Hindlimb muscle (tissue), 1 donor: ENCODE results near the gene PUM1. TPM values are rescaled to one million over a fixed set of nuclear protein-coding genes. Genes with fewer than 3 reads are reported as not detected.
A peak's percentile ranks its signal among the peaks of the same experiment; 100 is the strongest.

Experiments used
- DNase-seq: peaks from one replicate; pipeline ENCODE4 v3.0.0-alpha.2; 2013
- polyA plus RNA-seq: library from polyadenylated mRNA; unstranded; fragments of 120-200 nt; gene quantifications from one replicate; pipeline ENCODE4 v1.2.1, GENCODE V29; 2013; ENCODE audit not compliant: insufficient read length

PUM1 gene
- polyA plus RNA-seq, 1 donor: 60.9 TPM

- DNase-seq: no peak
These were observed 137.3 kb downstream of the PUM1 start for GRCh38 chr1:30928171-30928570.

DNA sequence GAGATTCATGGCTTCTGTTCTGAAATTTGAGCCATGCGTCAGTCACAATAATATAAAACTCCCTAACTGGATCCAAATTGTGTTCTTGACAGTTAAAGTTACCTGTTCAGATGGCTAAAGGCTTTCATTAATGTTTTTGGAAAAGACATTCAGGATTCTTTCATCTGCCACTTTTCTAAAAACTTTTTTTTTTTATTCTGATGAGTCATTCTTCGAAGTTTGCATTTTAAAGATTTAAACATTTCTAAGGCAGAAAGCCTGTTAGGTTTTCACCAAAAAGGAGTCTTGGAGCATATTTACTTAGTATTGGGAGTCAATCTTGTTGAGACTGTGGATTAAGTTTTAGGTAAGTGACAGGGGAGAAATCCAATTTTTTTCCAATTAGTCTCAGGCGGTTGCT is 138.1 kb downstream of the PUM1 start:
- DNase-seq: no peak

DNA sequence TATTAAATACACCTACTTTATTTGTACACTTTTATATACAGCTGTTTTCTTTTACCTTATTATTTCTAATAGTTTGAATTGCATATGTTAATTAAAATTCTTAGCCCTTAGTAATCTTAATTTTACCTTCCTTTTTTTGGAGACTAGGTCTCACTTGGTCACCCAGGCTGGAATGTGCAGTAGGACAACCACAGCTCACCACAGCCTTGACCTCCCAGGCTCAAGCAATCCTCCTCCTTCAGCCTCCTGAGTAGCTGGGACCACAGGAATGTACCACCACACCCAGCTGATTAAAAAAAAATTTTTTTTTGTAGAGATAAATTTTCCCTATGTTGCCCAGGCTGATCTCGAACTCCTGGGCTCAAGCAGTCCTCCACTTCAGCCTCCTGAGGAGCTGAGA is 141.9 kb downstream of the PUM1 start:
- DNase-seq: no peak

DNA sequence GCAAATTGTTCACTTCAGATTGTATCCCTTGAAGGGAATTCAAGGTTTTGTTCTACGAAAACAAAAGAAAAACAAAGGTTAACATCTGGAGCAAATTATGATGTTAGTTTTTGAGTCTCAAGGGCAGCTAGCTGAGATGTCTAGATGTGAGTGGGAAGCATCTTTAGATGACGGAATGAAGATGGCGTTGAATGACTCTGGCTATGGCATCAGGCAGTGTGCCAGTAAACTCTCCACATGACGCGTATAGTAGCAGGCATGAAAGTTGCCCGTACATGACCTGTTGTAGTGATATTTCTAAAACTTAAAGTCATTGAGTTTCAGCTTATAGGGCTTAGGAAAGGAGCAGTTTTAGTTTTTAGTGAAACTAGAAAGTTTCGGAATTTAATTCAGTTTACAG is 144.7 kb downstream of the PUM1 start:
- DNase-seq: no peak

DNA sequence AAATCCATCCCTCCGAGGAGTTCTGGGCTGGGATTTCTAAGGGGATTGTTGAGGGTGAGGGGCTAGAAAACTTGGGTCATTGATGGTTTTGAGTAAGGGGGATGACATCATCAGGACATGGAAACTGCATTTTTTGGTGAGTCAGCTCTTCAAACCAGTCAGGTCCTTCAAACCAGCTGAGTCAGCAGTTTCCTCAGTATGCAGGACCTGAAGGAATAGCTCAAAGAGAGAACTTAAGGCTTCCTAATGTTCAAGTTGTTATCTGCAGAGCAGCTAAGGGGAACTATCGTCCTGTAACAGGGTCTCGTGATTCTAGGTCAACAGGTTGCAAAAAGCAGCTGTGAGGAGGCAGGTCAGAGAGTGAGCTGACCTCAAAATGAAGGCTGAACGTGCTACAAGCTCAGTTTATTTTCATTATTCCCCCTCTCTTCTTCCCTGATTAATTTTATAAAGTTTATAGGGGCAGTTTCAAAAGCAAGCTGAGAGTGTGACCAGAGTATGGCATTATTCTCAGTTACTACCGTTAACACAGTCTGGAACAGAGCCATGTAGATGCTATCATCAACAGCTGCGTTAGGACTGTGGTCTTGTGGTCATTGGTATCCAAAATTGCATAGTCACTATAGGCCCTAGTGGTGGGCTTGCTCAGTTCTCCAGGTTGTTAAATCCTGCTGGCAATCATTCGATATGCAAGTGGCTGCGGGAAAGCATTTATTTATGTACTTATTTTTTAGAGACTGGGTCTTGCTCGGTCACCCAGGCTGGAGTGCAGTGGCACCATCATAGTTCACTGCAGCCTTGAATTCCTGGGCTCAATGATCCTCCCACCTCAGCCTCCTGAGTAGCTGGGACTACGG is 146.3 kb downstream of the PUM1 start:
- DNase-seq: no peak

DNA sequence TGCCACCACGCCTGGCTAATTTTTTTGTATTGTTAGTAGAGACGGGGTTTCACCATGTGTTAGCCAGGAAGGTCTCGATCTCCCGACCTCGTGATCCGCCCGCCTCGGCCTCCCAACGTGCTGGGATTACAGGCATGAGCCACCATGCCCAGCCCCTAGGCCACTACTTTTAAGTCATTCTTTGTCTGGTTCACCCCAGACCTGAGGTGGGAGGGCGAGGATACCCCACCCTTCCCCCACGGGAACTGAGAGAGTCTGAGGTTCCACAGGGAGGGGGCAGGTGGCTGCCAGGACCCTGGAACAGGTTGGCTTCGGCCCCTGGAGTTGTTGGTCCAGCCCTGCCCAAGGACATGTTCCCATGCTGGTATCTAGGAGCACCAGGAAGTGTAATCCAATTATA is 149.2 kb downstream of the PUM1 start:
- DNase-seq: no peak

- DNase-seq: no peak
These were observed 149.9 kb downstream of the PUM1 start for GRCh38 chr1:30915491-30916230.

GRCh38 chr1:30914931-30915330 is 150.6 kb downstream of the PUM1 start:
- no peak for DNase-seq

DNA sequence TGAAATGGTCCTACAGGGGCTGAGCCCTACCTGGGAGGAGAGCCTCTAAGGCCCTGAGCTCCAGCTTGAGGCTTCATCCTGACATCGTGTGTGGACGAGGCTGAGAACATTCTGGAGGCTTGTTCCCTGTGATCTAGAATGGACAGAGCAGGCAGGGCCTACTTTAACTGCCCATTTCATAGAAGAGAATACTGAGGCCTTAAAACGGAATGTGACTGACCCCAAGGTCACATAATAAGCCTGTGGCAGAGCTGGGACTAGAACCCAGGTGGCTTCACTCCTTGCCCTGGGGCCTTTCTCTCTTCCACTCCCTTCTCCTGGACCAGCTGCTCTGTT is 151.0 kb downstream of the PUM1 start:
- no peak for DNase-seq

- DNase-seq: no peak
These were observed 152.4 kb downstream of the PUM1 start for GRCh38 chr1:30912913-30913652.

- DNase-seq: no peak
These were observed 153.3 kb downstream of the PUM1 start for GRCh38 chr1:30912224-30912623.

DNA sequence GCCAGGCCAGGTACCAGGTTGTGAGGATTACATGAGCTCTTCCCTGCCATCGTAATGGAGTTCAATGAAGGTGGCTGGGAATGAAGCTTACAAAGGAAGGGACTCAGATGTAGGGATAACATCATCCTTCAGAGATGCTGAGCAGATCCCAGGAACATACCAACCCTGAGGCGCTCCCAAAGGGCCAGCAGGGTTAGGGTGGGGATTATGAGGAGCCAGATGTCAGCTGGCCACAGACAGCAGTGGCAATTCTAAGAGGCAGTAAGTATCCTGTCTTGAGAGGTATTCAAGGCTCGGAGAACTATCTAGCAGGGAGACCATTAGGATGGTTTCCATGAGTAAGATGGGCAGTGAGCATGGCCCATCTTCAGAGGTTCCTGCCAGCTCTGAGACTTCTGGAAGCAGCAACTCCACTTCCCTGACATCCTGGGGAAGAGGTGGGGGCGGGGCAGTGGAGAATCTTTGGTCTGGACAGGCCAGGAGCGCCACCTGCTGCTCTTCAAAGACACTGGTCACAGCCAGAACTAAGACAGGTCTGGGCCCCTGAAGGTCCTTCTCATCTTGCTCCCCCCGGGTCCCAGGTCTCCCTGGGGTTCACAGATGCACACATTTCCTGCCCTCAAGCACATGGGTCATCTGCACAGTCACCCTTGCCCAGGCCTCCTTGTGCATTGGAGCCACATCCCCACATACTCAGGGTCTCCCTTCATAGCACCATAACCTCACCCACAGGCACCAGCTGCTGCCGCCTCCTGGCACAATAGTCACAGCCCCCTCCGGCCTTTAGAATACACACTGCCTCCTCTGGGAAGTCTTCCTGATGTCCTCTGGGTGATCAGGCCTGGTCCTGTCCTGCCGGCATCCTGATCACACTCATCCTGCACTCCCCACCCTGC is 154.2 kb downstream of the PUM1 start:
- peak; percentile 85 for DNase-seq

DNA sequence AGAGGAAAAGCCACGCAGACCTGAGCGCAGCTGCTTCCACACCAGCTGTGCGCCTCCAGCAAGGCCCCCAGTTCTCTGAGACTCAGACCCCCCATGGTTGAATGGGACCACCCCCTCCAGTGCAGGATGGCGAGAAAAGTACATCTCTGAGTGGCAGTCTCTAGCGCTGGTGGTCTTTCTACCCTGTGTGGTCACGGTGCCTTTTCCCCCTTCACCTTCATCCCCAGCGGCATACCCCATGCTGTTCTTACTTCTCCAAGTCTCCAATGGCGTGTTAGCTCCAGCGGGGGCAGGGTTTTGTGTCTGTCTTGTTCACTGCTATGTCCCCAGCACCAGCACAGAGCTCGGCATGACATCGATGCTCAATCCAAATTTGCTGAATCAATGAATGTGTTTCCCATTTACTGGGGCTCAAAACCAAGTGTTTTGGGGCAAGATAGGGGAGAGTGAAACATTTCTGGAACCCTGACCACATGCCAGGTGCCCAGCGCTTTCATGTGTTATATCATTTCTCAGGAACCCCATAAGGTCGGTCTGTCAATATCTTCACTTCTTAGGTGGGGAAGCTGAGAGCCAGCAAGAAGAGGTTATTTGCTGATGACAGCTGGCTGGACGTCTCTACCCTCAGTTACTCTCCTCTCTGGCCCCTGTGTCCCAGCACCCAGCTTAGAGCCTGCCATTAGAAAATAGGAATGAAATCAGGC is 156.0 kb downstream of the PUM1 start:
- DNase-seq: no peak

DNA sequence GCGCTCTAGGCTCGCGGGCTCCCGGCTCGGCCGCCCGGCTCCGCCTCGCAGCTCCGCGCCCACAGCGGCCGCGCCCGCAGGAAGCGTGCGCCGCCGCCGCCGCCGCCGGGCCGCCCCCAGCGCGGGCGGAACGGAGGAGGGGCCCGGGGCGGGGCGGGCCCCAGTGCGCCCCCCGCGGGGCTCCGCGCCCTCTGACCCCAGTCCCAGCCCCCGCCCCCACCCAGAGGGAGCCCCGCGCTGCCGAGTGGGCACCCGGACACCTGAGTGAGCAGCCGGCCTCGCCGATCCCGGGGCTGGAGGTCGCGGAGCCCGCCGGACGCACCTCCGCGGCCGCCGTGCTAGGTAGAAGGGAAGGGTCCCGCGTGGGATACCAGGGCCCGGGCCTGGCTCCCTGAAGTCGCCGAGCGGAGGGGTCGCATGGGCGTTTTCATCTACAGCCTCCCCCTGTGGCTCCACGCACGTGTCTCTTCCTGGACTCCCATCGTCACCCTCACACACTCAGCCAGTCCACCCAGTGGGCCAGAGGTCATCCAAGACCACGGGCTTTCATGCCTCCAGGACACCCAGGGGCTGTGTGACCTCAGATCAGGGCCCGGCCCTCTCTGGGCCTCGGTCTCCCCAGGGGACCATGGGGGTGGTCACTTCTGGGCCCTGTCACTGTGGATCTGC is 156.7 kb downstream of the PUM1 start, which contains the start of gene SDC3:
Gene SDC3, minus strand, starts transcription at position 63 of the 669 bp plus-strand sequence. CDS start 172 bp downstream, outside the sequence.
- peak; percentile 42 for DNase-seq

DNA sequence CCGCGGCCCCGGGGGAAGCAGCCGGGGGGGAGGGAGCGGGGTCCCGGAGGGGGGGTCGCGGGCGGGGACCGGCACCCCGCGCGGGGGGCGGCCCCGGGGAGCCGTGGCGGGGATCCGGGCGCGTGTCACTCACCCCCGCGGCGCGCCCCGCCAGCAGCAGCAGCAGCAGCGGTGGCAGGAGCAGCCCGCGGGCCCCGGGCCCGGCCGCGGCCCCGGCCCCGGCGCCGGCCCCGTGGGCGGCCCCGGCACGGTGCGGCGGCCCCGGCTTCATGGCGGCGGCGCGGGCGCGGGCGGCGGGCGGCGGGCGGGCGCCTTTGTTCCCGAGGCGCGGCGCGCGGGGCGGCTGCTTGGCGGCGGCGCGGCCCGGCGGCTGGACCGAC is 157.2 kb downstream of the PUM1 start:
- no peak for DNase-seq

DNA sequence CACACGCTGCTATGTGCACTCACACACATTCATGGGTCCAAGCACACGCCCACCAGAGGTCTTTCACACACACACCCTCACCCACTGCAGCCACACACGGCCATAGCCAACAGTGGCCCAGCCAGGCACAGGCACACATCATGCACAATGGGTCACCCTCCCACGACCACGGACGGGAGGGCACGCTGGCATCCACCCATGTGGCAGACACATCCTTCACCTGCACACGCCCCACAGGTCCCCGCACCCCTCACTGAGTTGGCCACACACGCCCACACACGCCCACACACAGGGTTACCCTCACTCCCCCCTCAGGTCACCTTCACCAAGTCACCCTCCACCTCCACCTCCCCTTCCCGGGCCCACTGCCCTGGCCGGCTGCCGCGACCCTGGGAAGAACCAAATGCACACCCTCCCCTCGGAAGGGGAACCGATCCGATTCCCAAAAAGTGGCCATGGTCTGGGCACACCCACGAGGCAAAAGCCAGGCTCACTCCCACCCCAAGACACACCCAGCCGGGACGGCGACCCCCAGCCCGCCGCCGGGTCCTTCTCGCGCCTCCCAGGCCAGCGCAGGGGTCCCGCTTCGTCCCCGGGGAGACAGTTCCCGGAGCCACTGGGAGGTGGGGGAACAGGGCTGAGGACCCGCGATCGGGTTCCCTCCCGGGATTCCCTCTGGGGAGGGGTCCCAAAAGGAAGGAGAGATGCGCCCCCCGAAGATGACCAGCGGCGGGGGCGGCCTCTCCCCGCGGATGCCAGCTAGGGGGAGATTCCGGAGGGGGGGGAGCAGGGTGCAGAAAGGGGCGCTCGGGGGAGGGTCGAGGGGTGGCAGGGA is 157.8 kb downstream of the PUM1 start:
- no peak for DNase-seq

- no peak for DNase-seq
These were observed 158.7 kb downstream of the PUM1 start for GRCh38 chr1:30906631-30907441.

DNA sequence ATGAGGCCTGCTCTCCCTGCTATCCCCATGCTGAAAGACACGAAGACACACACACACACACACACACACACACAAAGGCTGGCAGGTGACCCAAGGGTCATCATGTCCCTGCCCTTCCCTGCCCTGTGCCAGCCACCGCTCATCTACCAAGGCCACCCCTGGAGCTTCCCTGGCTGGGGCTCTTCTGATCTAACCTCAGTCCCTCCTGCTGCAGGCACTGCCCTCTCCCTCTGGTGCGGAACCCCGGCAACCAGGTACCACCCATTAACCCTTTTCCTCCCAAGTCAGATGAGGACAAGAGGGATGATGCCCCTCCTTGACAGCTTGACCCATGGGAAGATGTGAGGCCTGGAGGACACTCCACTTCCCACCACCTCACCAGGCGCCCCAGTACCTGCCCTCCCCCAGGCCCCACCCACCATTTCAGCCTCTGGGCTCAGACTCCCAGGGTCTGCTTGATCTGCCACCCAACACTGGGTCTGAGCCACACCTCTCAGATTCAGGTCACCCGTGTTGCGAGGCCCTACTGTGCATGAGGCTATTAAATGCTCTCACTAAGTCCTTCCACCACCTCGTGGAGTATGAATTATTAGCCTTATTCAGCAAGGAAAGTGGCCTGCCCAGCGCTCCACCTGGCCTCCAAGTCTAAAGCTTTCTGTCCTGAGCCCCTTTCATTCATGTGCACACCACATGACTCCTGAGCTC is 159.4 kb downstream of the PUM1 start:
- DNase-seq: no peak
